Activated CD8-positive, alpha-beta memory T cell treated with anti-CD3 and anti-CD28 coated beads, Interleukin-2, amount 50 U/mL, for 24 hours (primary cell): Measurements from ENCODE around the gene NRXN3.

ENCODE experiments used
- DNase-seq: peaks from one replicate; pipeline ENCODE4 v3.0.0-alpha.2; 2020; ENCODE audit errors: extremely low read depth

NRXN3 gene

DNA sequence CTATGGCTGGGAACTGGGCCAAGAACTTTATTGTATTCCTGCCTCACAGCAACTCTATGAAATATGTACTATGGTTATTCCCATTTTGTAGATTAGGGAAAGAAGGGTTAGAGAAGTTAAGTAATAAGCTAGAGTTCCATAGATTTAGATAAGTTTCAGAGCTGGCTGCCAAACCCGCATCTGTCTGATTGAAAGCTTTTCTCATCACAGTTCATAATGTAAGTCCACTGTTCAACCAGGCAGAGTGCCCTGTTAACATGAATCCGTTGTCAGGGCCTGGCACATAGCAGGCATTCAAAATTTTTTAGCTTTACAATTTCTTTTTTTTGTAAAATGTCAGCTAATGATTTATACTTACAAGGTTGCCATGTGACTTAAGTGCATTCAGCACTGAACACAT lies 467.3 kb downstream of the NRXN3 start:
- DNase-seq: no peak

DNA sequence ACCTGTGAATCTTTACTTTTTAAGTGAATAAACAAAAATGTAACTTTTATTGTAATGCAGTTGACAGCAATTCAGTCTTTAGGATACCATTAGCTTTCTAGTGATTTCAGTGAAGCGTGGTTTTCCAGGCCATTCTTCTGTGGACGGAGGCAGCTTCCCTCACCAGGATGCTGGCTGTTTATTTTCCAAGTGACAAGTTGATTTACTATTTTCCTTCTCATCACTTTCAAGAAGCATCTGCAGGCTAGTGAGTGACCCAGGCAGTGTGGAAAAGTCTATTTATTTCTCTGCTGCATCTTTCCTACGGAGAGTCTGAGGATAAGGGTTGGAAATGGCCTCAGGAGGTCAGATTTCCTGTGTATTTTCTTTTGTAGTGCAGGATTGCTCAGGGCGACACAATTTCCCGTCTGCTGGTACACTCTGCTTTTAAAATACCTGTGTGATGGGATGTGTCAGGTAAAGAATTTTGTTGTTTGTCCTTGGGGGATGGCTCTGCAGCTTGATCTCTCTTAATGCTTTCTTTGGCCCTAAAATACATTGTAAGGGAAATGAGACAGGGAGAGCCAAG lies 467.8 kb downstream of the NRXN3 start:
- DNase-seq: no peak

DNA sequence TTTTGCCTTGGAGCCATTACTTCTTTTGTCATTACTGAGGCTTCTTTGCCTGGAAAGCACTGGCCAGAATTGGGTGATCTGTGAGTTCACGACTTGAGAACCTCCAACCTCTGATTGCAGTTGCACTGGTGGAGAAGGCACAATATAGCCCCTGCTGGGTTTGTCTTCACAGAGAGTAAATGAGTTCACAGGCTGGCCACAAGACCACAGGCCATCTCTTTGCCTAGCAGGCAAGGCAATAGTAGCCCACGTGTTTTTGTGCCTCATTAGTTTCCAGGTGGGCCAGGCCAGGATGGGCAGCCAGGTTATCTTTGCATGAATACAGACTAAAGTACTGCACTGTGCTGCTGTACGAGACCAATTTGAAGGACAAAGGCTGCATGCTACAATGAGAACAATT lies 468.8 kb downstream of the NRXN3 start:
- DNase-seq: no peak

DNA sequence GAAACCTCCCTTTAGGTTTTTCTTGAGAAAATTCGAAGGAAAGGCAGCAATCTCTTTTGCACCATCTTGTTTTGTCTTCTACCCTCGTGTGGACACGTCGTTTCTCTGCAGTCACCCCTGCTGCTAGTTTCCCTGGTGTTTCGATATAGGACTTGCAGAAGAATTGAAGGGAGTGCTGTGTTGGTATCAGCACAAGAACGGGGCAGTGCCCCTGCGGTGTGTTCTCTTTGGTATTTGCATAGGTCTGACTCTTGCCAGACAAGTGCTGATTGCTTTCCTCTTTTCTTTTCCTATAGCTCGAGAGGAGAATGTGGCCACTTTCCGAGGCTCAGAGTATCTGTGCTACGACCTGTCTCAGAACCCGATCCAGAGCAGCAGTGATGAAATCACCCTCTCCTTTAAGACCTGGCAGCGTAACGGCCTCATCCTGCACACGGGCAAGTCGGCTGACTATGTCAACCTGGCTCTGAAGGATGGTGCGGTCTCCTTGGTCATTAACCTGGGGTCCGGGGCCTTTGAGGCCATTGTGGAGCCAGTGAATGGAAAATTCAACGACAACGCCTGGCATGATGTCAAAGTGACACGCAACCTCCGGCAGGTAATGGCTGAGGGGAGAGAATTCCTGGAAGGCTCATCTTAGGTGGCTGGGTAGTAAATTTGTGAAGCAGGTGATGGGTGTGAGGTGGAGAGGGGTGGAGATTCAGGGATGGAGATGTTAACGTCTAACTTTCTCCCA lies 474.8 kb downstream of the NRXN3 start:
- no peak for DNase-seq

DNA sequence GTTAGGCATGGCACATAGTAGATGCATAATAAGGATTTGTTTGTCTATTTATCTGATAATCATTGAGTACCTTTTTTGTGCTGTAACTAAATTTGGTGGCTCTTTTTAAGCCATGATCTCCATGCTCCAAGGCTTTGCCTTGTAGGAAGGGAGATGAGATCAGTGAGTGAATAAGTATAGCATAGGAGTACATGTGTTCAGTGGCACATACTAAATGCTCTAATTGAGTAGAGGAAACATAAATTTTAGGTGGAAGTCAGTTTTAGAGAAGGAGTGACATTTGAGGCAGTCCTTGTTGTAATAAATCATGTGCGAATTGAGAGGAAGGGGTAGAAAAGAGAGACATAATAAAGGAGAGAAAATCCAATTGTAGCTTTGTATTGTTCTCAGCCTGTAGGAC lies 482.6 kb downstream of the NRXN3 start:
- DNase-seq: no peak

DNA sequence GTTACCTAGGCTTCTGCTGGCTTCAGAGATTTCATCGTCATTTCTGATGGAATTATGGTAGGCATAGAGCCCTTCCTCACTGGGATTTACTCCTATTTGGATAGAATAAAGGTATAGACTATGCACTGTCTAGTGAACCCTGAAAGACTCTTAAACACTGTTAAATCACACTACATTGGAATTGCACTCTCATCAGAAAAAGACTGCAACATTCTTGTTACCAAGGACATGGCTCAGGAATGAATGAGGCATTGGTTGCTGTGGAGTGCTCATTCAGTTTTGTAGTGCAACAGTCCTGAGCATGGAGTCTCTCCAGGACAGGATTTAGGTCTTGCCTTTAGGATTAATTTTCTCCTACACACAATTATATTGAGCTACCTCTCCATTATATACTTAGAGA lies 483.0 kb downstream of the NRXN3 start:
- no peak for DNase-seq

DNA sequence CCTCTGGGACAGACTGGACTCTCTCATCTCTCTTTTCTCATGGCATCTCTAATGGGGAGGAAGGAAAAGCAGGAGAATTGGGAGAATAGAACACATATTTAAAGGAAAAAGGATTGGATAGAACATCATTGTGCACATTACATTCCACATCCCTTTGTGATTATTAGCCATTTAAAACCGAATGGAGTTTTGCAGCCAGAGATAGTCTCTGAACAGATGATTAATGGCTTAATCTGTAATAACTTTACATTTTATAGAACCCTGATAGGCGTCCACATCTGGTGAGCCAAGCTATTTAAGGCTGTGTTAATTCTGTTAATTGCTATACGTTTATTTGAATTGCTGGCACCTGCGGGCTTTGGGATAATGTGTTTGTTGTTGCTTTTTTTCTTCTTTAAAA lies 487.3 kb downstream of the NRXN3 start:
- no peak for DNase-seq

DNA sequence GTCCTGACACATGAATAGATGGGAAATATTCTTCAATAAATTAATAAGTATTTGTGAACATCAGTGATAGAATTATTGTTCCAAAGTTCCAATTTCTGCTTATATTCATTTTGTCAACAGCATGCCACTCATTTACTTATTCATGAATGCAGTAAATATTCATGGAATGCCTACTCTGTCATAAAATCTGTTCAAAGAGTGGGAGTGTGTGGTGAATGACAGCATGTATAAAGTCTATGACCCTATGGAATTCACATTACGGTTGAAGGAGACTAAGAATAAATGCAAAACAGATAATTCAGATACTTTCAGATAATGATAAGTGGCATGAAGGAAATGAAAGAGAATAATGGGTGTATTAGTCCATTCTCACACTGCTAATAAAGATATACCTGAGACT lies 494.7 kb downstream of the NRXN3 start:
- no peak for DNase-seq

DNA sequence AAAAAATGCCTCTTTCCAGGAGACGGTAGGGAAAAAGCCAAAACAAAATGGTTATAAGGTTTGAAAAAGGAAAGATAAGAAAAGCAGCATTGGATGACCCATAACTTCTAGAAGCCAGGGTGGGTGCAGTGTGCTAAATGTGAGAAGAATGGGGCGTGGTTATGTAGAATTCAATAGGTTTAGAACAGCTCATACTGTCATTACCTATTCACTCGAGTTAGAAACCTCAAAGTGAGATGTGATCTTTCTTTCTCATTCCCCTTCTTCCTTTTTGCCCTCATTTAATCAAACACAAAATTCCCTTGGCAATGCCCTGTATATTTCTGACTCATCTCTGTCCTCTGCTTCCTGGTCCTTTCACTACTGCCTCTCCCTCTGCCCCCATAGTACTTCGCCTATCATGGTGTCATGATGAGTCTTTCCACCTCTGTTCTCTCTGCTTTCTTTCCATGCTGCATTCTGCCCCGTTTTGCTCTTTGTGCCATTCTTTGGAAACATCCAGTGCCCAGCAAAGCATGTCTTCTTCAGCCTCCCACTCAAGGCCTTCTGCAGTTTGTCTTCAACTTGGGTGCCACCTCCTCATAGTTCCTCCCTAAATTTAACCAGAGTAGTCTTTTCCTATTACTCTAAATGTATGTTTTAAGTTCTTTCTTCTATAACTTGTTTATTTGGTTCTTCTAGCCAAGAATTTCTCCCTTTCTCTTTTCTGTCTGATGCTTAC lies 496.3 kb downstream of the NRXN3 start:
- DNase-seq: no peak

DNA sequence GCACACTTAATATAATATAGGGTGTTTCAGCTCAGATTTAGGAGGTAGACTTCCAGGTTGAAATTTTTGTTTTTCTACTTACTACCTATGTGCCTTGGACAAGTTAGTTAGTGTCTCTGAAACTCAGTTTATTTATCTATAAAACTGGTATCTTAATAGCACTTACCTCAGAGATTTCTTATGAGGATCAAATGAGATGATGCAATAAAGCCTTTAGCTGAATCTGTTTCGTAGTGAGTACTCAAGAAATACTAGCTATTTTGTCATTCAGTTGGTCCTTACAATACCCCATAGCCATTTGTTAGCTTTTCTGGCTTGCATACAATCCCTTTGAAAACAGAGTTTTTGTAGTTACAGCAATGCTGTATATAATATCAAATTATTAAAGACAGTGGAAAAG lies 497.0 kb downstream of the NRXN3 start:
- DNase-seq: no peak

DNA sequence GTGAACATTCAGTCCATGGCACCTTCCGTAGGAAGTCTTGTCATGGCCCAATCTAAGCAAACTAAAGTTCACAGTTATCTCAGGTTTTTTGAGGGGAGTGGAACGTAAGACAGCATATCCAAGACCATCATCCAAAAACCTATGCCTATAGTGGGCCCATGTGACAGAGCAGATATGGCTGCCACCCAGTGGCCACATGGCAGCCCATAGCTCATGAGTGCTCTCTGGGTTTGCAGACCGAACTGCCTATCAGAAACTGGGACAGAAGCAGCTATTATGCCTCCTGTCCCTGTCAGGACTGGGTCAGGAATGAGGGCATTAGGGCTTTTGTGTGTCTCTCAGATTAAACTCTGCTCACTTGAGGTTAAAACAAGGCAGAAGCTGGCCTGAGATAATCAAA lies 503.7 kb downstream of the NRXN3 start:
- DNase-seq: no peak

DNA sequence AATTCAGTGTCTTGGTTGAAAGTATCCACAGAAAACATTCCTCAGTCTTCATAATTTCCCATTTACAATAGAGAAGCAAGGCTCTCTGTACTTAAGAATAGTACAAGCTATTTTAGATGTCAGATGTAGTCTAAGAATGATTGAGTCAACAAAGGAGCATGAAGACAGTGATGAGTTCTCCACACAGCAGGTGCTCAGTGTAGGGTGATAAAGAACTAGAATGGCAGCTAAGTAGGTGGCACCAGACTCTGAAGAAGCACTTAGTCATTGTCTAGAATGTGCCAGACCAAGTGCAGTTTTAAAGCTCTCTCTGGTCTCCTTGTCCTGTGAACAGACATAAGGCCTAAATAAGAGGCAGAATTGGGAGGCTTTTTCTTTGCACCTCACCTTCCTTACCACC lies 504.6 kb downstream of the NRXN3 start:
- DNase-seq: no peak

DNA sequence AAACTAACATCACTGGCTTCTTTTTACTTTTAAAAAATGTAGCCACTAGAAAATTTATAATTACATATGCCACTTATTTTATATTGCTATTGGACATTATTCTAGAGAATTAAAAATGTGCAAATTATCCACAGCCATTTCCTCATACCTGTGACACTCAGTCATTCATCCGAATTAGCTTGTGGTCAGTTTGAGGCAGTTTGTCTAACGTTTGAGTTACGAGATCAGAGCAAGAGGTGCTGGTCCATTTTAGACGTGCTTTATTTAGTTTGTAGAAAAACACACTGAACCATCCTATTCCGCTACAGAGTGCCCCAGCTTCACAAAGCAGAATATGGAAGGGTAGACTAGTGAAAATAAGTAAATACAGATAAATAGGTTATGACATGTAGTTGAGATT lies 513.0 kb downstream of the NRXN3 start:
- no peak for DNase-seq

DNA sequence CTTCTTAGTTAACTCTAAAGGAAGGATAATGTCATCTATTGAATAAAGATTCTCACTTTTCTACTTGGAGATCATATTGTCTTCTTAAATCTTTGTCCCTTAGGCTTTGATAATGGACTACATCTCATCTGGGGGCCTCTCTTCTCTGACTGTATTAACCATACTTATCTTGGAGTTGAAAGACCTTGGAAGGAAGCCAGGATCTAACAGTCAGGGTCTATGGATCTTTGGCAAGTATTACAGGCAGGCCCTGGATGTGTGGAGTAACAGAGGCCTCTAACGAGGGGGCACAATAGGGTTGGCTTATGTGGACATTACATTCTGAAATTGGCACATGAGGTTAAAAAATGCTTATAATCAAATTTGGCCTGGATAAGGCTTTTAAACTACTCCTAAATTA lies 513.8 kb downstream of the NRXN3 start:
- DNase-seq: no peak

DNA sequence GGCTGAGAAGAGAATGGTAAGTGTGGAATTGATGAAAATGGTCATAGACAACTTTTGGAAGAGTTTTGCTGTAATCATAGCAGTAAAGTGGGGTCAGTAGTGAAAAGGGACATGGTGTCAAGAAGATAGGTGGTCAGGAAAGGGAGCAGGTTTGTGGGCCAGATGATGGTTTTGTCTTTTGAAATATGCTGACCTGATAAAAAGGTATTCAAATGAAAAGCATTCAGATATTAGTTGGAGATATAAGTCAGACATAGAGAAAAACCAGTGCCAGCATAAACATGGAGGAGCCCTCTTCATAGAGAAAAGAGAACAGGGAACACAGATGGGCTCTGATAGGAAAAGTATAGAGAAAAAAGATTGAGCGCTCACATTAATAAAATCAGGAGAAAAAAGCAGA lies 518.3 kb downstream of the NRXN3 start:
- no peak for DNase-seq

DNA sequence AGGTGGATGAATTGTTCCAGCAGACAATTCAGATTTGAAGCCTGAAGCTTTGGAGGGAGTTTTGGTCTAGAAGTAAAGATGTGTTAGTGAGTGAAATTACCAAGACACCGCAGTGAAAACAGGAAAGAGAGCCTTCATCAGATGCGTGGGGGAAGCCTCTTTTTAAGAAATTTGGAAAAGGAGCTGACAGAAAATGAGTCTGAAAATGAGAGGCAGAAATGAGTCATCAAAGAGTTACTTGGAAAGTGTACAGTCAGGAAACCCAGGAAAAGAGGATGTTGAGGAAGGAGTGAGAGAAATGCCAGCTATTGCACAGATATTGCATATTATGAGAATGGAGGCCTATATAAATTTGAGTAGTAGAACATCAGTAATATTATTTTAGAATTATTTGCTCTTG lies 520.7 kb downstream of the NRXN3 start:
- no peak for DNase-seq

DNA sequence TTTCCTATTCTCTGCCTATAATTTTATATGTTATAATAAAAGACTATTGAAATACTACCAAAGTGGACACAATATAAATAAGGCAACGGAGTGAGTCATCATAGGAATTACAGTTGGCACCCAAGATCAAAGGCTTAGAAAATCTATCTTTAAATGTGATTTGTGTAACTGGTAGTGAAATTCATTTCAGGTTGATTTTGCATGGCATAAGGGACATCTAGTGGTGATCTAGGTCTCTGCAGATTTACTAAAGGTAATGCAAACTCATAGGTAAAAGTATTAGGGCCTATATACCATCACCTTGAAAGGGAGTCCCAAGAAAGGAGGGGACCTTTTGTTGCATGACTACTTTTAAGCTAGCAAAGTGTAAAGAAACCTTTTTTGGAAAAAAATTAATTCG lies 527.2 kb downstream of the NRXN3 start:
- no peak for DNase-seq

DNA sequence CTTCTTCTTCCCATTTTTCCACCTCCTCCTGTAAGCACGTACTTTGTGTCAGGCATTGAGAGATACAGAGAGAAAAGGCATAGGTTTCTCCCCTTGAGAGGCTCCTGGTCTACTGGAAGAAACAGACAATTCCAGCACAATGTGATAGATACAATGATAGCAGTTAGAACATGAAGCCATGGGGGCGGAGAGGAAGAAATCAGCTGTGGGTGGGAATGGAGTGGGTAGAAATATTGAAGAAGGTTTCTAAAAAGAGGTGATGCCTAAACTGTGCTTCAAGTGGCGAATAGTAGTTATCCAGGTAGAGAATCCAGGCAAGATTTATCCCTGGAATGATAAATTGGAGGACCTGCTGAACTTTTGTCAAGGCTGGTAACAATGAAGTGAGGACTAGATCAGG lies 528.8 kb downstream of the NRXN3 start:
- DNase-seq: no peak

DNA sequence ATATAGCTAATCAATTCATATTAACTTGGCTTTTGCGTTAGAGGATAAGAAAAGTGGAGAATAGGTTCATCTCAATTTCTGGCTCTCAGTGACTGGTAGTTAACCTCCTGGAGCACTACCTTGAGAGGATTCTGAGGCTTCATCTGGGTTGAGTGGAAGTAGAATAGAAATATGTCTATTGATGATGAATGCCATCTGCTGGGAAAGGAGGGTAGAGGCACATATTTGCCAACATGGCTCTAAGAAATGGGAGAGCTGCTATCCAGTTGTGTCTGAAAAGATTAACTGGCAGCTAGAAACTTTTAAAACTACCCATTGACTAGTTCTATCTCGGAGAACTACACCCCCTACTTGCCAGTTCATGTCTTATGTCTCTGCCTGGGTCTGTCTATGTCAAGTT lies 530.1 kb downstream of the NRXN3 start:
- DNase-seq: no peak

DNA sequence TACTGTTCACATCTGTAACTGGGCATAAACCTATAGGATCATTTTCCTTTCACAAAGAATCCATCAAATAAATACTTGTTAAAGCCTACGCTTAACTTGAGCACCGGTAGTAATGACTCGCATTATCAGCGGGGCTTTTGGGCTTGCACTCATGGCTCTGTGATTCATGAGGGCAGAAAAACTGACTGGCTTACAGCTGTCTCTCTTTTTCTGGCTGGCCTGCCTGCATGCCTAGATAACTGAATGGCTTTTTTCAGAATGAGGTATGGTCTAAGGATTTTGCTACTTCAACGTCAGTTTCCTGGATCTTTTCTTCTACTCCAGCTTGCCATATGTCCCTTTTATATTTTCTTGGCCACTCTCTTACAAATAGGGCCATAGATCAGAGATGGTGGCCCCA lies 531.1 kb downstream of the NRXN3 start:
- DNase-seq: no peak

DNA sequence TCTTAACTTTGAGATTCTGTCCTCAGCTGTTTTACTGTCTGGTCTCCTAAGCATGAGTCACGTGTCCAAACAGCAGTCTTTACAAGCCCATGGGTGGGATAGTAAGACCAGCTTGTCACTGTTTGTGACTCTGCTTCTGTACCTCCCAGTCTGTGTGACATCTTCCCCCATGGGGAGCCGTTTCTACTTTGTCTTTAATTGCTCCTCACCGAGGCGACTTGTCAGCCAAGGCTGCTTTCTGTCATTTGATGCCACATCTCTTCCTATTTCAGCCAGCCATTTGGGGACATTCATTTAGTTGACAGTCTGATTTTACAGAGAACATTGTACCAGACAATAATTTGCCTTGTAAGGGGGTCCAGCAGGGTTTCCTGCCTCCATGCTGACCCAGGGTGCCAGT lies 534.8 kb downstream of the NRXN3 start:
- DNase-seq: no peak

DNA sequence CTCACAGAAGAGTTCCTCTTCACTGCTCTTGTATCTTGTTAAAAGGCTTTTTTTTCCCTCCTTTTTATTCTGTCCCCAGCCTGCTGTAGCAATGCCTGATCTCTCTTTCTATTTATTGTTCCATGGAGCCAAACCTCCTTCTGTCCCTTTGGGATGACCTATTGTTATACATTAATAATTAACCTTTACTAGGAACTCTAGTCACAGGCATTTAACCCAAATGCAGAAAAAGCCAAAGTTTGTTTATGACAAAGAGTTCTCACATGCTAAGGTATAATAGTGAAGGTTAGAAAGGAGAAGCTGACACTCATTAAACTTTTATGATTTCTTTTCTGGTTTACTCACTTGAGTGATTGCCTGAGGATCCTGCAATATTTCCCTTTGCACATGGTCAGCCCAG lies 535.8 kb downstream of the NRXN3 start:
- no peak for DNase-seq

DNA sequence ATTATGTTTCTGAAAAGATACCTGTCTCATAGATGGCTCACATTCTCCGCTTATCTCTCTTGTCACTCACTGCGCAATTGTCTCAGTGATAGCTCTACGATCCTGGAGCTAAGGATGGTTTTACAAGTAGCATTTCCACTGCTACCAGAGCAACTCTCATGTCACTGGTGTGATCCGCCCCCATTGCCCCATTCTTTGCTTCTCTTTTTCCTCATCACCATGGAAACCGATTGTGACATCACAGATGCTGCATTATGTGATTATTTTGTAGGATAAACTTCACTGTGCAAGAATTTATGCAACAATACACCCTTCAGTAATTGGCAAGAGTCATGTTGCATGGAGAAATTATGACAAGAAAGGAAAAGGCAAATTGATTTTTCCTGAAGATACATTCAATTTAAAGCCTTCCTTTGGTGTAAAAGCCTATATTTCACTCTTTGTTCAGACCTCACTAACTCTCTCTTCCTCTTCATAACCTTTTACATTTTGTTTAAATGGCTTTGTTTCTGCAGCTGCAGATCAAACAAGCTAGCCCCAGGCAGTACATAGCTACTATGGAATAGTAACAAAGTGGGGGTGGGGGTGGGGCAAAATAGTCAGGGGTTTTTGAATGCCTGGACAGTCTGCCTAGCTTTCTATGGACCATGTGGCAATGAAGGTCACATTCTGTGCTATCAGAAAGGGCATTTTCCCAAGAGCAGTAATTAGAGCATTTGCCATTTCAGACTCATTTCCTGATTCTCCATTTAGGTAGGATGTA lies 539.8 kb downstream of the NRXN3 start:
- no peak for DNase-seq
